Measurements from ENCODE around the gene PDE3A.

The PDE3A gene

GRCh38 chr12:20486233-20486632 is 117.9 kb downstream of the PDE3A start:
- in situ Hi-C loops (cut with HindIII; ENCODE audit: low sequenced_read_pairs), result no loop called here

- in situ Hi-C loops (cut with HindIII; ENCODE audit: low sequenced_read_pairs), result no loop called here
Observed at GRCh38 chr12:20487519-20487918, 119.2 kb downstream of the PDE3A start.

DNA sequence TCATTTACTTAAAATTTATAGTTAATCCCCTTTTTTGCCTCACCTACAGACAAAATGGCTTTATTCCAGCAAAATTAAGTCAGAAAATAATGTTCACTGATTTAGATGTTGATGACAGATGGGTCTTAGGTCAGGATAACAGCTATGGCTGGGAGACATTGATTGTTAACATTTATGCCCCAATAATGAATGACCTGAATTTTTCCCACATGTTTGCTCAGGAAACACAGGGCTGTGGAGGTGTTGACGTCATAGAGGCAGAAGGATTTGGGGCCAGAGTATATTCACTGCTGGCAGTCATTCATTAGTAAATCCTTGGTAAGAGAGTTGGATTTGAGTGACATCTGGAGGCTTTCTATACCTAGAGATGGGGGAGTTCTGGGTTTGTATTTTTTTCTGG is 121.3 kb downstream of the PDE3A start:
- in situ Hi-C loops (cut with HindIII; ENCODE audit: low sequenced_read_pairs), result no loop called here

DNA sequence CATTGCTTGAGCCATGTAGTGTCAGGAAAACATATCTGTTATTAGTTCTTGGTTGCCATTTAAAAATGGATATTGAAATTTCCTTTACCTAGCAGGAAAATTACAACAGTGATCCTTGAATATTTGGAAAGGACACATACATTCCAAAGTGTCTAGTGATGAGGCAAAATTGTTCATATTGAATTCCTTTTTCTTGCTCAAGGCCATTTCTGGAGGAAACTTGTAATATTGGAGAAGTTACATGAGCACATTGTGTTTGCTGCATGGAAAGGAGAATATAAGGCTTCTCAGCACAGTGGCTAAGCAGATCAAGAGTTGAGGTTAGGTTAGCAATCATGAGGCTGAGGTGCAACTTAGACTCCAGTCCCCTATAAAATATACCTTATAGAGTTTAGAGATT is 121.9 kb downstream of the PDE3A start:
- in situ Hi-C loops (cut with HindIII; ENCODE audit: low sequenced_read_pairs), result no loop called here

DNA sequence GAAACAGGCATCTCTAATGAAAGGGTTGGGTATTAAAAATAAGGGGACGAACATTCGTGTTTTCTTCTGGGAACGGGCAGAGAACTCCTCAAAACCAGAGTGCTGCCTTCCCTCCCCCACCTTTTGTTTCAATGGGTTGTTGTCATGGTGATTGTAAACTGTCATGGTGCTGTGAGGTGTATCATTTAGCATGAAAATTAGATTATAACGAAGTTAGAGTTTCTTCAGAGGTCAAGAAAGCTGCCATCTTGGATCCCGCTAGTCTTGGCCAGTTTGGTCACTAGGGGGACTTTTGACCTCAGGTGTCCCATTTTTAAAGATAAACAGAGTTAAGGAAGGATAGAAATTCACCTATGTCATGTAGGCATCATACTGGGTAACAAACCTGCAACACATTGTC is 123.0 kb downstream of the PDE3A start:
- in situ Hi-C loops (cut with HindIII; ENCODE audit: low sequenced_read_pairs), result no loop called here

GRCh38 chr12:20492251-20492760 is 124.0 kb downstream of the PDE3A start:
- in situ Hi-C loops (cut with HindIII; ENCODE audit: low sequenced_read_pairs), result no loop called here

GRCh38 chr12:20493934-20494333 is 125.6 kb downstream of the PDE3A start:
- in situ Hi-C loops (cut with HindIII; ENCODE audit: low sequenced_read_pairs), result no loop called here

DNA sequence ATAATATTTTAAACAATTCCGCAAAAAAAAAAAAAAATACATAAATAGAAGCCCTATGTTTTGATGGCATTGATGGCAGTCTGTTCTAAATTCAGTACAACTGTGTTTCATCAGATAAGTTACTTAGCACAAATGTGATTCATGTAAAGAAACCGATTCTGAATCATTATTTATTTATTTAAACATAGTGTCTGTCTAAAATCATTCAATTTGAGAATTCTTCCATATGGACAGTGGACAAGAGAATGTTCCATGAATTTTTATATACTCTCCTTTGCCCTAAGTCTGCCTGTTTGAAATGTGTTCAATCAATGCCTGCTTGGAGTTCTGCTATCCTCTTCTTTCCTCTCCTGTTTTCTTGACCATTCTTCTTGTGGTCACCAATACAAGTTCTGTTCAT is 126.5 kb downstream of the PDE3A start:
- in situ Hi-C loops (cut with HindIII; ENCODE audit: low sequenced_read_pairs), result no loop called here

DNA sequence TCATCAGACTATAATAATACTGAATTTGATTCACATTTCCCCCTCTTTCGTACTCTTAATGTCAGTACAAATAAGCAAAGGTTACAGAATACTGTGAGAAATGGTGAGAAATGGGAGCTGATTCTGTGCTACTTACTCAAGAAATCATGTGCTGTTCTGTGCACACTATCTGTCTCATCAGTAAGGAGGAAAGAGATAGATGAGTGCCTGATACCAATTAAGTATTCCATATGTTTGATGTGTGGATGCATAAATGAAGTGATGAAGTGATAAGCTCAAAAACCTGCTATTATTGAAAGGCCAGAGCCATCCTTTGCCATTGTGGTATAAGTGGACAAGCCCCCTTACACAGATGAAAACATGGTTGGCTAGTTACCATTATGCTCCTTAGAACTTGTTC is 127.7 kb downstream of the PDE3A start:
- in situ Hi-C loops (cut with HindIII; ENCODE audit: low sequenced_read_pairs), result no loop called here

DNA sequence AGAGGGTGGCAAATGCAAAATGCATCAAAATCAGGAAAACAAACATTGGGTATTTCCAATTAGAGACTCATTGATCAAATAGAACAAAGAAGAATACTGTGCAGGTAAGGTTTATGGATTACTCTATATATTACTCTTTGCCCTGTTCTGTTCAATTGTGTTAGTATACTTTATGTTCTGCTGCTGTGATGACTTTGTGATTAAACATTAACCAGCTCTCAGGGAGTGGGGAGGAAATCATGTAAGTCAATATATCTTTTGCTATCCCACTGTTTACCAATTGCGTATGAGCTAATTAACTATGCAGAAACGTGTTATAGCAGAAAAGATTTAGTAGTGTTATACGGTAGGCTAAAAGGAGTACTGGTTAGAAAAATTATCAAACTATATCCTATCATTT is 129.4 kb downstream of the PDE3A start:
- in situ Hi-C loops (cut with HindIII; ENCODE audit: low sequenced_read_pairs), result no loop called here

- in situ Hi-C loops (cut with HindIII; ENCODE audit: low sequenced_read_pairs), result no loop called here
Observed at GRCh38 chr12:20501958-20502357, 133.6 kb downstream of the PDE3A start.

DNA sequence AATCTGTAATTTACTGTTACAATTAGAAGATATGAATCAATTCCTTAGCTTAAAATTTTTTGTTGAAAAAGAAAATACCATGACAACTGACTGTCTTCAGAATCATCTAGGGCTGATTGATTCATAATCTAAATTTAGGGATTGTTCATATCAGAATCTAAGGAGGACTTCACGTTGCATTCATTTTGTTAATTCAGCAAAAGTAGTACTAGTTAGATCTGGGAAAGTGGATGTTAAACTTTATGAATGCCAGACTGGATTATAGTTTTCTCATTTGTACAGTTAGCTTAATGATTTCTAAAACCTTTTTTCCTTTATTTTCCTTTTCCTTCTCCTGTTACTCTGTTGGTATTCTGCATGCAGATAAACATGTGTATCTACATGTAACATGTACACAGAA is 135.5 kb downstream of the PDE3A start:
- in situ Hi-C loops (cut with HindIII; ENCODE audit: low sequenced_read_pairs), result no loop called here

DNA sequence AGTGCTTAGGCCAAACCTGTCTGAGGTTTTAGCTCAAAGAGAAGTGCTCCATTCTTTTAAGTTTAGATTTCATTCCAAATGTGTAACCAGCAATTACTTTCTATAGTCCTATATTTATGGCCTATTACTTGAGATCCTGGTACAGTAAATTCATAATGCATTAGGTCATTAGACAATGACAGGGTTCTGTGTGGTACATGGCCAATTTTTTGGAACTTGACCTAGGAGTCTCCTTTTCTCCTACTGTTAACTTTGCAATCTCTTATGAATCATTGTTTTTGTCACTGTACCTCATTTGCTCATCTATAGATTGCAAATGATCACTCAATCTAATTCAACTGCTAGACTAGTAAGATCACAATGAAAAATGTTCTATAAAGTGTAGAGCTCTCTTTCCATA is 136.7 kb downstream of the PDE3A start:
- in situ Hi-C loops (cut with HindIII; ENCODE audit: low sequenced_read_pairs), result no loop called here

GRCh38 chr12:20507056-20507455 is 138.7 kb downstream of the PDE3A start:
- in situ Hi-C loops (cut with HindIII; ENCODE audit: low sequenced_read_pairs), result no loop called here

GRCh38 chr12:20507711-20508110 is 139.4 kb downstream of the PDE3A start:
- in situ Hi-C loops (cut with HindIII; ENCODE audit: low sequenced_read_pairs), result no loop called here

- in situ Hi-C loops (cut with HindIII; ENCODE audit: low sequenced_read_pairs), result no loop called here
Observed at GRCh38 chr12:20508359-20508758, 140.0 kb downstream of the PDE3A start.

DNA sequence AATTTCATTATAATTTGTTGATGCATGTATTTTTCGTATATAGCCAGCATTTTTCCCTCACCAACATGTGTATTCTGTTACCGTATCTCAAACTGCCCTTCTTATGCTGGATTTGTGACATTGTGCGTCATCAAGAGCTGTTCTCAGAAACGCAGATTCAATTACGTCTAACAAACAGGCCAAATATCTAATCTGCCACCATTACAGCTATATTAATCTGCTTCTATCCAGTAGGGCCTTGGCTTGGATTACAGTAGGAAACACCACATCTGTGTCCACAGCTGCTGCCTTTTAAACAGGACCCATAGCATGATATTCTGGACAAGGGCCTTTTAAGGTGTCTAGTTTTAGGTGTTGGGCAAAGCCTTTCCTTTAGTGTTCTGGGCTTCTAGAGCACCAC is 140.6 kb downstream of the PDE3A start:
- in situ Hi-C loops (cut with HindIII; ENCODE audit: low sequenced_read_pairs), result no loop called here

GRCh38 chr12:20510811-20511210 is 142.5 kb downstream of the PDE3A start:
- in situ Hi-C loops (cut with HindIII; ENCODE audit: low sequenced_read_pairs), result no loop called here

GRCh38 chr12:20513189-20513588 is 144.9 kb downstream of the PDE3A start:
- in situ Hi-C loops (cut with HindIII; ENCODE audit: low sequenced_read_pairs), result no loop called here

DNA sequence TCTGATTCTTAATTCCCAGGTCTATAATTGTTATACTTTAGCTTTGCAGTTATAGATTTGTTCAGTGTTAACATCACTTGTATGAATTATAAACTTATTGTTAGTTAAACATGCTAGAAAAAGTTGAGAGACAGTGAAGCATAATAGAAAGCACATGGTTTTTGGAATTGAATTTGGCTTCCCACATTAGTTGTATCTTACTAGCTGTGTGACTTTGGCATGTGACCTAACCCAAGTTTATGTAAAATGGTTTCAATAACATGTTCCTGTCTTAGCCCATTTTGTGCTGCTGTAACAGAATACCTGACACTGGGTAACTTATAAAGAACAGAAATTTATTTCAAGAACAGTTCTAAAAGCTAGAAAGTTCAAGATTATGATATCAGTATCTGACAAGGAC is 146.3 kb downstream of the PDE3A start:
- in situ Hi-C loops (cut with HindIII; ENCODE audit: low sequenced_read_pairs), result no loop called here

- in situ Hi-C loops (cut with HindIII; ENCODE audit: low sequenced_read_pairs), result no loop called here
Observed at GRCh38 chr12:20520532-20520931, 152.2 kb downstream of the PDE3A start.

GRCh38 chr12:20523658-20524057 is 155.3 kb downstream of the PDE3A start:
- in situ Hi-C loops (cut with HindIII; ENCODE audit: low sequenced_read_pairs), result no loop called here

- in situ Hi-C loops (cut with HindIII; ENCODE audit: low sequenced_read_pairs), result no loop called here
Observed at GRCh38 chr12:20524113-20524512, 155.8 kb downstream of the PDE3A start.

Data from endothelial cell of hepatic sinusoid (primary cell).